HCT116 (cell line): ENCODE data around the gene BAD. TPM values are rescaled to one million over a fixed set of nuclear protein-coding genes. Genes with fewer than 3 reads are reported as not detected.

Experiments
- ATAC-seq: fragments of 200-7000 bp; cut with Tn5 transposase; 2 replicates; pipeline ENCODE4 v1.9.1; 2020; ENCODE audit warnings: mild to moderate bottlenecking, moderate library complexity
- BruUV-seq: library from RNA; stranded (reverse); fragments of 400-500 nt; replicated peaks from 2 replicates; lab custom pipeline; 2021; lab: Mats Ljungman, UMichigan
- CTCF ChIA-PET: fragments of 300-600 bp; sonication (Branson Sonifier 250); formaldehyde crosslinking; loops from one replicate; lab custom pipeline; 2021; ENCODE audit warnings: antibody characterized with exemption; lab: Charles Lee
- POLR2A ChIA-PET: fragments of 300-600, 350-600 bp; sonication (Branson Sonifier 250); formaldehyde crosslinking; loops from one replicate; lab custom pipeline; 2021; ENCODE audit warnings: antibody characterized with exemption; lab: Charles Lee
- RAD21 ChIA-PET, 2 experiments: fragments of 300-600 bp; sonication (Branson Sonifier 250); formaldehyde crosslinking; loops; one replicate each; lab custom pipeline; 2023; ENCODE audit warnings: low total read pairs in 2 of 2; ENCODE audit not compliant: uncharacterized antibody in 2 of 2, unreplicated experiment in 2 of 2, low non-redundant PET in 1 of 2; lab: Charles Lee
- DNase-seq: peaks from one replicate; pipeline ENCODE4 v3.0.0-alpha.2; 2010; ENCODE audit warnings: low read depth, low spot score
- H2AFZ ChIP-seq: fragments of 200-600 bp; shearing (Covaris generic), sonication (generic); 2 replicates; pipeline ENCODE4 v1.6.1; 2017; ENCODE audit warnings: low read depth, mixed run types, mixed read lengths, antibody characterized with exemption, low read length; ENCODE audit not compliant: poor library complexity, severe bottlenecking
- H3K27ac ChIP-seq: 2 replicates; pipeline ENCODE4 v1.5.1; 2012; ENCODE audit warnings: low read depth, low read length
- H3K27me3 ChIP-seq: fragments of 200-600 bp; sonication (generic); 2 replicates; pipeline ENCODE4 v1.6.1; 2016; ENCODE audit warnings: mixed run types, low read length, mixed read lengths; ENCODE audit not compliant: insufficient read depth
- H3K36me3 ChIP-seq, 2 experiments: fragments of 200-500 bp in 1 of 2; fragments of 200-600 bp in 1 of 2; sonication (Bioruptor generic) in 1 of 2; sonication (generic) in 1 of 2; 2 replicates each; pipeline versions ENCODE4 v1.5.1 to v1.6.1; 2014 to 2016; ENCODE audit warnings: low read length in 2 of 2, inconsistent platforms in 1 of 2, mixed read lengths in 1 of 2, mixed run types in 1 of 2; ENCODE audit not compliant: insufficient read depth in 2 of 2, control insufficient read depth in 1 of 2
- H3K4me1 ChIP-seq, 2 experiments: fragments of 200-600 bp in 1 of 2; sonication (generic) in 1 of 2; 2 replicates each; pipeline versions ENCODE4 v1.5.1 to v1.6.1; 2012 to 2017; ENCODE audit warnings: low read length in 2 of 2, inconsistent platforms in 1 of 2, mild to moderate bottlenecking in 1 of 2, mixed read lengths in 1 of 2, mixed run types in 1 of 2, moderate library complexity in 1 of 2; ENCODE audit not compliant: insufficient read depth in 2 of 2, control insufficient read depth in 1 of 2
- H3K4me2 ChIP-seq: fragments of 200-600 bp; sonication (generic); 2 replicates; pipeline ENCODE4 v1.6.1; 2017; ENCODE audit warnings: mixed run types, low read length, mixed read lengths
- H3K4me3 ChIP-seq, 2 experiments: fragments of 200-600 bp in 1 of 2; sonication (generic) in 1 of 2; replicated peaks in 1 of 2; 2 replicates each; pipeline ENCODE4 v1.5.1; 2011 to 2016; ENCODE audit warnings: low read length in 2 of 2, control low read depth in 1 of 2, low read depth in 1 of 2, mild to moderate bottlenecking in 1 of 2, mixed read lengths in 1 of 2, mixed run types in 1 of 2
- H3K79me2 ChIP-seq: fragments of 200-600 bp; sonication (generic); 2 replicates; pipeline ENCODE4 v1.6.1; 2017; ENCODE audit warnings: mild to moderate bottlenecking, mixed run types, low read length, moderate library complexity, mixed read lengths; ENCODE audit not compliant: insufficient read depth
- H3K9ac ChIP-seq: fragments of 200-600 bp; sonication (generic); 2 replicates; pipeline ENCODE4 v1.6.1; 2016; ENCODE audit warnings: low read length, mixed read lengths
- H3K9me2 ChIP-seq: fragments of 200-600 bp; sonication (generic), shearing (Covaris generic); 2 replicates; pipeline ENCODE4 v1.6.1; 2017; ENCODE audit warnings: mixed run types, mild to moderate bottlenecking, moderate library complexity; ENCODE audit not compliant: insufficient read depth
- H3K9me3 ChIP-seq, 2 experiments: fragments of 200-500 bp in 1 of 2; fragments of 200-600 bp in 1 of 2; sonication (Bioruptor generic) in 1 of 2; sonication (generic) in 1 of 2; 2 replicates each; pipeline ENCODE4 v1.6.1; 2014 to 2017; ENCODE audit warnings: low read length in 2 of 2, mixed read lengths in 2 of 2, inconsistent platforms in 1 of 2, low read depth in 1 of 2, mild to moderate bottlenecking in 1 of 2, mixed run types in 1 of 2, moderate library complexity in 1 of 2; ENCODE audit not compliant: control insufficient read depth in 1 of 2, insufficient read depth in 1 of 2
- H4K20me1 ChIP-seq: fragments of 200-600 bp; sonication (generic), shearing (Covaris generic); 2 replicates; pipeline ENCODE4 v1.6.1; 2017; ENCODE audit warnings: mixed run types, mild to moderate bottlenecking, moderate library complexity; ENCODE audit not compliant: insufficient read depth
- ATF3 ChIP-seq: IDR thresholded peaks from 2 replicates; pipeline ENCODE4 v1.6.1; 2012
- CBX3 ChIP-seq: IDR thresholded peaks from 2 replicates; pipeline ENCODE4 v1.6.1; 2012; ENCODE audit warnings: low read depth
- EGR1 ChIP-seq: IDR thresholded peaks from 2 replicates; pipeline ENCODE4 v1.6.1; 2012; ENCODE audit warnings: low read depth
- ELF1 ChIP-seq: IDR thresholded peaks from 2 replicates; pipeline ENCODE4 v1.6.1; 2012; ENCODE audit warnings: low read depth, borderline replicate concordance
- EZH2 ChIP-seq: fragments of 200-600 bp; sonication (generic); IDR thresholded peaks from 2 replicates; pipeline ENCODE4 v1.6.1; 2017; ENCODE audit warnings: antibody characterized with exemption, mixed run types
- FOSL1 ChIP-seq: IDR thresholded peaks from 2 replicates; pipeline ENCODE4 v1.6.1; 2012; ENCODE audit warnings: low read depth
- JUND ChIP-seq: IDR thresholded peaks from 2 replicates; pipeline ENCODE4 v1.6.1; 2012
- MAX ChIP-seq: IDR thresholded peaks from 2 replicates; pipeline ENCODE4 v1.6.1; 2012
- POLR2A ChIP-seq: IDR thresholded peaks from 2 replicates; pipeline ENCODE4 v1.7.0; 2011; ENCODE audit warnings: borderline replicate concordance; ENCODE audit not compliant: insufficient read depth, insufficient read length; ENCODE audit errors: extremely low read depth
- REST ChIP-seq: IDR thresholded peaks from 2 replicates; pipeline ENCODE4 v1.6.1; 2012; ENCODE audit warnings: low read depth
- SIN3A ChIP-seq: IDR thresholded peaks from 2 replicates; pipeline ENCODE4 v1.6.1; 2012; ENCODE audit warnings: low read depth
- SP1 ChIP-seq: IDR thresholded peaks from 2 replicates; pipeline ENCODE4 v1.6.1; 2012; ENCODE audit warnings: low read depth
- SRF ChIP-seq: IDR thresholded peaks from 2 replicates; pipeline ENCODE4 v1.6.1; 2012; ENCODE audit warnings: low read depth
- ZBTB33 ChIP-seq: IDR thresholded peaks from 2 replicates; pipeline ENCODE4 v1.6.1; 2011; ENCODE audit warnings: mild to moderate bottlenecking, low read length, moderate library complexity; ENCODE audit not compliant: insufficient replicate concordance; ENCODE audit errors: extremely low read depth
- ZFX ChIP-seq: fragments of 450-650 bp; IDR thresholded peaks from 2 replicates; pipeline ENCODE4 v1.6.1; 2017
- ZNF274 ChIP-seq: fragments of 200-500 bp; sonication (Bioruptor generic); IDR thresholded peaks from 2 replicates; pipeline ENCODE4 v1.6.1; 2014; ENCODE audit warnings: mild to moderate bottlenecking, low read depth, low read length, inconsistent platforms
- intact Hi-C: fragments of 100-400 bp; cut with micrococcal nuclease; formaldehyde crosslinking; loops from 2 replicates; pipeline ENCODE4 v1.10.0; 2022
- total RNA-seq: library from RNA; stranded (reverse); gene quantifications from one replicate; pipeline ENCODE4 v1.2.1, GENCODE V29; 2021; ENCODE audit not compliant: unreplicated experiment

The BAD gene
- total RNA-seq, 1 experiment from 2014 or later: 51.9 TPM

- TF ChIP-seq SIN3A (no peak), EGR1 (no peak), FOSL1 (no peak)
- intact Hi-C loops: no loop called here
- no peak overlapping the region for H3K4me3 ChIP-seq
- POLR2A ChIA-PET: interaction anchor here (0.9 kb wide), 2 partner anchors 9 to 93 kb away, joined by 3 read pairs; no protein-coding TSS in a partner anchor
- H3K9me2 ChIP-seq: no peaks in the 10 kb centered on the region
- no peaks in the 10 kb centered on the region for H3K9me3 ChIP-seq
- no peak overlapping the region for H2AFZ ChIP-seq
- ATAC-seq (no peak), DNase-seq (no peak)
- H3K79me2 ChIP-seq: peaks cover 6% of the 10 kb centered on the region; the same call in 1 of the 2 replicates
- H3K27ac ChIP-seq: no peak overlapping the region
- RAD21 ChIA-PET: no interaction called here
- H3K4me1 ChIP-seq: peaks cover 2 to 3% of the 10 kb centered on the region in 2 experiments; a peak in 3 of 4 replicates
- H3K9ac ChIP-seq: no peak overlapping the region
- CTCF ChIA-PET: no interaction called here
- no peaks in the 10 kb centered on the region for H3K27me3 ChIP-seq
- H4K20me1 ChIP-seq: no peaks in the 10 kb centered on the region
- H3K36me3 ChIP-seq: peaks cover 24 to 55% of the 10 kb centered on the region in 2 experiments; a peak in 3 of 4 replicates
- no TSS peak for BruUV-seq
- H3K4me2 ChIP-seq: no peak overlapping the region
Observed at GRCh38 chr11:64261556-64262080, 22.8 kb downstream of the BAD start.

- no peaks in the 10 kb centered on the region for H4K20me1 ChIP-seq
- no peaks in the 10 kb centered on the region for H3K27me3 ChIP-seq
- intact Hi-C loops: no loop called here
- RAD21 ChIA-PET: no interaction called here
- POLR2A ChIA-PET: no interaction called here
- BruUV-seq: no TSS peak
- H3K27ac ChIP-seq: no peak overlapping the region
- CTCF ChIA-PET: no interaction called here
- no peak for DNase-seq
- H3K4me1 ChIP-seq: peaks cover 4 to 11% of the 10 kb centered on the region in 2 experiments; a peak in 3 of 4 replicates
- no peaks in the 10 kb centered on the region for H3K9me2 ChIP-seq
- no peak overlapping the region for H3K4me2 ChIP-seq
- H2AFZ ChIP-seq: no peak overlapping the region
- no peaks in the 10 kb centered on the region for H3K9me3 ChIP-seq
- H3K36me3 ChIP-seq: peaks cover 32 to 60% of the 10 kb centered on the region in 2 experiments; a peak in 3 of 4 replicates
- peaks cover 6% of the 10 kb centered on the region; the same call in 1 of the 2 replicates for H3K79me2 ChIP-seq
- ATAC-seq: no peak
- H3K9ac ChIP-seq: no peak overlapping the region
- H3K4me3 ChIP-seq: no peak overlapping the region
- TF ChIP-seq SRF: no peak
- no peak for TF ChIP-seq SP1
- no peak for TF ChIP-seq MAX
- no peak for TF ChIP-seq ZFX
- no peak for TF ChIP-seq ZBTB33
- TF ChIP-seq EZH2: no peak
- no peak for TF ChIP-seq ZNF274
- no peak for TF ChIP-seq CBX3
- no peak for TF ChIP-seq ATF3
- TF ChIP-seq ELF1: no peak
- no peak for TF ChIP-seq REST
- no peak for TF ChIP-seq POLR2A
- TF ChIP-seq JUND: no peak
Observed at GRCh38 chr11:64260147-64260708, 24.2 kb downstream of the BAD start.
